Body of pancreas (tissue), 4 donors: ENCODE results near the gene HPSE2.

ENCODE experiments used
- CTCF ChIP-seq, 7 experiments: fragments of 450-650 bp in 4 of 7; fragments of 200-600 bp in 3 of 7; sonication (generic) in 3 of 7; IDR thresholded peaks; one replicate each; pipeline ENCODE4 v1.5.1; 2016 to 2019; ENCODE audit warnings: antibody characterized with exemption in 7 of 7
- POLR2A ChIP-seq, 3 donors: fragments of 450-650 bp; IDR thresholded peaks; one replicate each; pipeline ENCODE4 v1.6.1; 2016; ENCODE audit warnings: antibody characterized with exemption in 3 of 3, mild to moderate bottlenecking in 2 of 3

- TF ChIP-seq CTCF (IDR thresholded peaks at IDR 0.05) (no peak), POLR2A (IDR thresholded peaks at IDR 0.05) (no peak)
These were observed 824.5 kb downstream of the HPSE2 start for GRCh38 chr10:98411166-98411565.
